GM12864 (cell line): Measurements from ENCODE around the gene DENND5B.
"Not testable (repeated sequence)": the region's sequence is repeated elsewhere in the genome, so short reads cannot be mapped to it uniquely, and the experiment has no call there.

ENCODE experiments used
- DNase-seq: peaks from one replicate; pipeline ENCODE4 v3.0.0-alpha.2; 2011; ENCODE audit warnings: low read depth
- H3K4me3 ChIP-seq: 2 replicates; pipeline ENCODE4 v1.5.1; 2011; ENCODE audit warnings: mild to moderate bottlenecking, low read depth, low read length, control low read depth
- CTCF ChIP-seq: IDR thresholded peaks from 2 replicates; pipeline ENCODE4 v1.5.1; 2011; ENCODE audit warnings: low read depth, mild to moderate bottlenecking, moderate library complexity, low read length, control low read depth, inconsistent platforms; ENCODE audit errors: missing control alignments

The DENND5B gene

GRCh38 chr12:31507966-31508365, 83.0 kb downstream of the DENND5B start:
- no peak overlapping the region for H3K4me3 ChIP-seq
- TF ChIP-seq CTCF = no peak
- DNase-seq = no peak

DNA sequence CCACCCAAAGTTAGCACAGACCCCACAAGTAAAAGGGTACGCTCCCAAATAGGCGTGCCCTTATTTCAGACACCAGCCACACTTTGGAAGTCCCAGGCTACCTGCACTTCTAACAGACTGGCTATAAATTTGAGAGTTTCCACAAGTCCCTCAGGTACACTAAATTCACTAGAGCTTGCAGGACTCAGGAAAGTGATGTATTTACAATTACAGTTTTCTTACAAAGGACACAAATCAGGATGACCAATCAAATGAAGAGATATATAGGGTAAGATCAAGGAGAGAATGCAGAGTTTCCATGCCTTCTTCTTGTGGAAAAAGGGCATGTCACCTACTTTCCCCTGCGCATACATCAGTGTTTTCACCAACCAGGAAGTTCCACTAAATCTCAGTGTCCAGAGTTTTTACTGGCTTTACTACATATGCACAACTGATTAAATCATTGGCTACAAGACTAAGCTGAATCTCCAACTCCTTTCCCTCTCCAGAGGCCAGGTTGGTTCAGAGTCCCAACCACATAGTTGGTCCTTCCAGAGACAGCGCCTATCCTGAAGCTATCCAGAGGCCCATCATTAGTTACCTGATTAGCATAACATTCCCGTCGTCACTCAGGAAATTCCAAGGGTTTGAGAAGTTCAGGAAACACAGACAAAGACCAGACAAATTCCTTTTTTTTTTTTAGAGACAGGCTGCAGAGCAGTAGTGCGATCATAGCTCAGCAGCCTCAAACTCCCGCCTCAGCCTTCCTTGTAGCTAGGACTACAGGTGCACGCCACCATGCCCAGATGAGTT, 84.2 kb downstream of the DENND5B start:
- no peak for TF ChIP-seq CTCF
- no peak overlapping the region for H3K4me3 ChIP-seq
- DNase-seq = no peak

GRCh38 chr12:31504625-31505222, 86.2 kb downstream of the DENND5B start:
- H3K4me3 ChIP-seq = no peak overlapping the region
- DNase-seq = no peak
- no peak for TF ChIP-seq CTCF

- not testable (repeated sequence) for DNase-seq, H3K4me3 ChIP-seq
Observed at GRCh38 chr12:31501014-31501413, 89.9 kb downstream of the DENND5B start.

DNA sequence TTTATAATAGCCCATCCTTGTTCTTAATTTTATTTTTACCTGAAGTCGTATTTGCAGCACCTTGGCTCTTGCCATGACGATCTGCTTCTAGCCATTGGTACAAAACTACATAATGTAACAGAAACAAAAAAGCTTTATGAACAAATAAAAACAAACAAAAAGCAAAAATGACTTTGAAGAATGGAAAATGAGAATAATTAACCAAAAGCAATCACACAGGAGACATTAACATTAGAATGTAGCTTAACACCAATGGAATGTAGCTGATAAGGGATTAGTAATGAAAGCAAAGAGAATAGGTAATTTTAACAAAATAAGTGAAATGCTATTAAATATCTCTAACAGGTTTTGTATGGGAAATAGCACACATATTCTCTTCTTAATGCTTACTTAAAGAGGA, 91.4 kb downstream of the DENND5B start:
- TF ChIP-seq CTCF = no peak

DNA sequence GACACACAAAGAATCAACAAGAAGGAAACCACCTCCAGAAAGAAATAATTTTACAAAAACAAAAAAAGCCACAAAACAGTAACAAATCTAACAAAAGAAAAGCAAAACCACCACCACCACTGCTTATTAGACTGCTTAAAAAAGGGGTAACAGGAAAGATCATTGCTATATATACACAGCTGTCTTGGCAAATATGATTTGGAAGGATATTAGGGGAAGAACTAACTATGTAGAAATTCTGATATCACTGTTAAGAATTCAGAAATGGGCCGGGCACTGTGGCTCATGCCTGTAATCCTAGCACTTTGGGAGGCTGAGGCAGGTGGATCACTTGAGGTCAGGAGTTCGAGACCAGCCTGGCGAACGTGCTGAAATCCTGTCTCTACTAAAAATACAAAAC, 92.5 kb downstream of the DENND5B start:
- no peak for DNase-seq
- no peak overlapping the region for H3K4me3 ChIP-seq
- TF ChIP-seq CTCF = no peak

More for the DNA sequence above, 91.4 kb downstream of the DENND5B start:
- no peak for DNase-seq
- no peak overlapping the region for H3K4me3 ChIP-seq

- DNase-seq = no peak
Observed at GRCh38 chr12:31496257-31496656, 94.7 kb downstream of the DENND5B start.

More at GRCh38 chr12:31496257-31496656, 94.7 kb downstream of the DENND5B start:
- no peak overlapping the region for H3K4me3 ChIP-seq
- TF ChIP-seq CTCF = no peak
